Tibial artery (tissue), 4 donors: ENCODE results near the gene MYMK.

Experiments
- DNase-seq, 2 donors: peaks; one replicate each; pipeline ENCODE4 v3.0.0-alpha.2; 2019
- H3K27ac ChIP-seq, 2 donors: fragments of 200-600 bp; sonication (generic) in 1 of 2; 1 replicate in 1 of 2; 2 replicates in 1 of 2; pipeline ENCODE4 v1.5.1; 2018 to 2019; ENCODE audit warnings: mild to moderate bottlenecking in 1 of 2
- H3K27me3 ChIP-seq, 2 donors: fragments of 200-600 bp; sonication (generic) in 1 of 2; one replicate each; pipeline versions ENCODE4 v1.5.1 to v1.6.0; 2016 to 2019
- H3K36me3 ChIP-seq, 3 donors: fragments of 200-600 bp; sonication (generic) in 2 of 3; one replicate each; pipeline ENCODE4 v1.5.1; 2016 to 2019; ENCODE audit warnings: mild to moderate bottlenecking in 2 of 3
- H3K4me1 ChIP-seq, 4 donors: fragments of 200-600 bp; sonication (generic) in 2 of 4; 1 replicate in 3 of 4; 2 replicates in 1 of 4; pipeline ENCODE4 v1.5.1; 2016 to 2019
- H3K4me3 ChIP-seq, 2 donors: fragments of 200-600 bp; sonication (generic) in 1 of 2; 1 replicate in 1 of 2; 2 replicates in 1 of 2; pipeline ENCODE4 v1.5.1; 2018 to 2019; ENCODE audit warnings: mild to moderate bottlenecking in 2 of 2
- H3K9me3 ChIP-seq, 3 donors: fragments of 200-600 bp; sonication (generic) in 1 of 3; one replicate each; pipeline ENCODE4 v1.5.1; 2016 to 2019
- intact Hi-C: fragments of 100-400 bp; cut with DNase I; formaldehyde crosslinking; loops from one replicate; pipeline ENCODE4 v1.15.0; 2023; ENCODE audit warnings: low total_unique reads
- TF ChIP-seq, protein P1 (sequence below), 2 experiments: fragments of 200-600 bp in 1 of 2; fragments of 450-650 bp in 1 of 2; IDR thresholded peaks; one replicate each; pipeline ENCODE4 v1.5.1; 2017 to 2019; ENCODE audit warnings: antibody characterized with exemption in 2 of 2, mild to moderate bottlenecking in 1 of 2, moderate library complexity in 1 of 2

MYMK gene

DNA sequence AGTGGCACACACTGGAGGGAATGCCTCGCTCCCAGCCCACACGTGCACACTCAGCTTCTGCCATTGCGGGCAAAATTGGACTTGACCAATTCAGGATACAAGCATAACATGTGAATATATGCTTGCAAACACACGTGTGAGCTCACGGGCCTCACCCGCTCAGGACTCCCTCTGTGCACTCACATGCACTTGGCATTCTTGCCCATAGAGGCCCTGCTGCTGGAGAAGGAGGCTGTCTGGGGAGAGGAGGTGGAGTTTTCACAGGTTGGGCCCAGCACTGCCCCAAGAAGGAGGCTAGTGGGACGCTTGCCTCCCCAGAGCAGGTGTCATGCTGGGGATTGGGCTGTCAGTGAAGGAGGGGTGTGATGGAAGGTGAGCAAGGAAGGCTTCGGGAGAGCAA lies 1.7 kb downstream of the MYMK start:
- Histone ChIP-seq H3K36me3 (no peaks in the 10 kb centered on the region), H3K4me3 (no peak overlapping the region), H3K4me1 (peaks cover 0 to 16% (median 12%) of the 10 kb centered on the region in 4 donors), H3K27ac (no peak overlapping the region), H3K9me3 (no peaks in the 10 kb centered on the region), H3K27me3 (peaks cover 0 to 46% of the 10 kb centered on the region in 2 donors)
- TF ChIP-seq, protein P1, sequence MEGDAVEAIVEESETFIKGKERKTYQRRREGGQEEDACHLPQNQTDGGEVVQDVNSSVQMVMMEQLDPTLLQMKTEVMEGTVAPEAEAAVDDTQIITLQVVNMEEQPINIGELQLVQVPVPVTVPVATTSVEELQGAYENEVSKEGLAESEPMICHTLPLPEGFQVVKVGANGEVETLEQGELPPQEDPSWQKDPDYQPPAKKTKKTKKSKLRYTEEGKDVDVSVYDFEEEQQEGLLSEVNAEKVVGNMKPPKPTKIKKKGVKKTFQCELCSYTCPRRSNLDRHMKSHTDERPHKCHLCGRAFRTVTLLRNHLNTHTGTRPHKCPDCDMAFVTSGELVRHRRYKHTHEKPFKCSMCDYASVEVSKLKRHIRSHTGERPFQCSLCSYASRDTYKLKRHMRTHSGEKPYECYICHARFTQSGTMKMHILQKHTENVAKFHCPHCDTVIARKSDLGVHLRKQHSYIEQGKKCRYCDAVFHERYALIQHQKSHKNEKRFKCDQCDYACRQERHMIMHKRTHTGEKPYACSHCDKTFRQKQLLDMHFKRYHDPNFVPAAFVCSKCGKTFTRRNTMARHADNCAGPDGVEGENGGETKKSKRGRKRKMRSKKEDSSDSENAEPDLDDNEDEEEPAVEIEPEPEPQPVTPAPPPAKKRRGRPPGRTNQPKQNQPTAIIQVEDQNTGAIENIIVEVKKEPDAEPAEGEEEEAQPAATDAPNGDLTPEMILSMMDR (IDR thresholded peaks at IDR 0.05): no peak
- intact Hi-C loops: no loop called here
- DNase-seq: no peak

DNA sequence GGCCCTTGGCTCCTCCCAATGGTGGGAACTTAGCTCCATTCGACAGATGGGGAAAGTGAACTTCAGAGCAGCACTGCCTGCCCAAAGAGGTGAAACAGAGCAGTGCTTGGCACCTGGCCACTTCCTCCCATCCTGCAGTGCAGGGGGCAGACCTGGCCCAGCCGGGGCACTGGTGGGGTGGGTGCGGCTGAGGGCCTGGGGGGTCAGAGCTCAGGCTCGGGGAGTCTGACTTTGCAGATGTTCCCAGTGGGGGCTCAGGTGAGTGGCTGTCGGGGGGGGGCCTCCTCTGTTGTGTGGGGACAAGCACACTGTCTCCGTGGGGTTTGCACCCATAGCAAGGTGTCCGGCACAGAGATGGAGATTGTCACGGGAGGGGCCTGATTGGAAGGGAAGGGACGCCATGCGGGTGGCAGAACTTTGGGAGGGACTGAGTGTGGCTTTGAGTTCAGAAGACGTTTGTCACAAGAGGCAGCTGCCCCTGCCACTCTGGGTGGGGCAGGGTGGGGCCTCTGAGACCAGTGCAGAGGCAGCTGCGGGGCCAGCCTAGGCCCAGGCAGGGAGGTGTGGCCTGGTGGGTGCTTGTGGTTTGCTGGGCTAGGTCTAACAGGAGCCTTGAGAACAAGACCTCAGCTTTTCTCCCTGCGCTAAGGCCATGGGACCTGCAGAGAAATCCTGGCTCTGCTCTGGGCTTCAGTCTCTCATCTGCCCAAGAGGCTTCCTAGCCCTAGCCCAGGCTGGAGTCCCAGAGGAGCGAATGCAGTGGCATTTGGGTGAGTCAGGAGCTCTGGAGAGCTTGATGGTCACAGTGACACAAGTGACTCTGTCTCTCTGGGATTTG lies 2.5 kb downstream of the MYMK start:
- Histone ChIP-seq H3K9me3 (no peaks in the 10 kb centered on the region), H3K27me3 (peaks cover 0 to 44% of the 10 kb centered on the region in 2 donors), H3K27ac (no peak overlapping the region), H3K4me3 (no peak overlapping the region), H3K36me3 (no peaks in the 10 kb centered on the region), H3K4me1 (peaks cover 0 to 8% (median 4%) of the 10 kb centered on the region in 4 donors)
- TF ChIP-seq, protein P1 (IDR thresholded peaks at IDR 0.05): no peak
- no peak for DNase-seq
- intact Hi-C loops: no loop called here

DNA sequence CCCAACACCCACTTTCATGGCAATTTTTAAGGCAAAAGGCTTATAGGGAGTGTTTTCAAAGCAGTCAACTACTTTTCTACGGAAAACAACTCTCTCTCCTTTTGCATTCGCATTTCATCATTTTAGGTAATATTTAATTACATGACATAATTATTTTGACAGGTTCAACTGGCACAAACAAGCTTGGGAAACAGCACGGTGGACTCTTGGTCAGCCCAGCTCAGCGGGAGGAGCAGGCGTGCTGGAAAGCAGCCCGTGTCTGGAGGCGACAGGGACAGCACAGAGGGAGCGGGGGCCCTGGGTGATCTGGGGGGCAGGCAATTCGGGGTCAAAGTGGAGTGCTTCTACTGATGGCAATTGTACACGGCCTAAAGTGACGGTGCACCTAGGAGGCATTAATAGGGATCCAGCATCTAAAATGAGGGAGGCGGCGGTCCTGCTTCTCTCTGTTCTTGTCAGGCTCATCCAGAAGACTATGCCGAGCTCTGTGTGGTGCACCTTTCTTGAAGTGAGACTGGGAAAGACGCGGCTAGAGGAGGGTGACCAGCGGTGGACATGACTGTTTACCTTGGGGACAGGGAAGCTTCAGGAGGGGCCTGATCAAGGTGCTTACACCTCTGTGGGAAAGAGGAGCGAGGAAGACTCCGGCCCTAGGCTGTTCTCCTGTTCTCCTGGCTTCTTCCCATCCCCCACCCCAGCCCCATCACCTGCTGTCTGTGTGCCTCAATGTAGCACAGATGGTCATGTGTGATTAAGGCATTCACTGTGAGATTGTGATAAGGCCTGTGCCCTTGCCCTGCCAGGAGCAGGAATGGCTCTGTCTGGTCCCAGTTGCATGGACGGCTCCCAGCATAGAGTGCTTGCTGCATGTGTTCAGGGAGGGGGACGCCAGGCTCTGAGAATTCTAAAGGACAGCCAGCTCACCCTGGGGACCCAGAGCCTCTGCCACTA lies 3.4 kb downstream of the MYMK start:
- DNase-seq: no peak
- intact Hi-C loops: no loop called here
- TF ChIP-seq, protein P1 (IDR thresholded peaks at IDR 0.05): no peak
- Histone ChIP-seq H3K27ac (no peak overlapping the region), H3K36me3 (no peaks in the 10 kb centered on the region), H3K4me3 (no peak overlapping the region), H3K4me1 (no peaks in the 10 kb centered on the region), H3K9me3 (no peaks in the 10 kb centered on the region), H3K27me3 (peaks cover 0 to 44% of the 10 kb centered on the region in 2 donors)

DNA sequence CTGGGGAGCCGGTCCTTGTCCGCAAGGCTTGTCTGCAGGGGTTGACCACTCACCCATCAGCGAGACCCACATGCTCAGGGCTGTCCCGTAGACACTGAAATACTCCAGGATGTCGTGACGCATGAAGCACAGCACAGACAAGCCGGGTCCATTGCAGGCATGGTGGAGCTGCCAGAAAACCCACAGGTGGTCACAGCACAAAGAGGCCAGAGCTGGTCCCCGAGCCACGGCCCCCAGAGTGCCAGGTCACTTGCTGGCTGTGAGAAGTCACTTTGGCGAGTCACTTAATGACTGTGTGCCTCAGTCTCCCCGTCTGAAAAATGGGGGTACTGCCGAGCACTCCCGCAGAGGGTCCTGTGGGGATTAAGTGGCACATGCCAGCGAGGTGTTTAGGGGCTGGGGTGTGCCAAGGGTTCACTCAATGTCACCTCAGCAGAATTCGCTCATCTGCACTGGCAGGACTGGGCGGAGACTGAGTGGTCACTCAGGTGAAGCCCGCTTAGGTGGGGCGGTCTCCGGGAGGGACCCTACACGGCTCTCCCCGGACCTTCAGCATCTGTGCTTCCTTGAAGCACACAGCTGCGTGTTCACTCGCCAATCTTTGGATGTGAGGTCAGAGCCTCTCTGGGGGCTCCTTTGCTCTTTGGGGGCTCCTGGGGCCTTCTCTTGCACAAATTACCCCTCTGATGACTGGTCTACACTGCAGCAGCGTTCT lies 4.5 kb downstream of the MYMK start:
- no peak for DNase-seq
- H3K36me3 ChIP-seq: no peaks in the 10 kb centered on the region
- no peaks in the 10 kb centered on the region for H3K4me1 ChIP-seq
- H3K9me3 ChIP-seq: no peaks in the 10 kb centered on the region
- intact Hi-C loops: no loop called here
- peaks cover 0 to 46% of the 10 kb centered on the region in 2 donors for H3K27me3 ChIP-seq
- H3K27ac ChIP-seq: no peak overlapping the region
- no peak overlapping the region for H3K4me3 ChIP-seq
- TF ChIP-seq, protein P1 (IDR thresholded peaks at IDR 0.05): no peak

DNA sequence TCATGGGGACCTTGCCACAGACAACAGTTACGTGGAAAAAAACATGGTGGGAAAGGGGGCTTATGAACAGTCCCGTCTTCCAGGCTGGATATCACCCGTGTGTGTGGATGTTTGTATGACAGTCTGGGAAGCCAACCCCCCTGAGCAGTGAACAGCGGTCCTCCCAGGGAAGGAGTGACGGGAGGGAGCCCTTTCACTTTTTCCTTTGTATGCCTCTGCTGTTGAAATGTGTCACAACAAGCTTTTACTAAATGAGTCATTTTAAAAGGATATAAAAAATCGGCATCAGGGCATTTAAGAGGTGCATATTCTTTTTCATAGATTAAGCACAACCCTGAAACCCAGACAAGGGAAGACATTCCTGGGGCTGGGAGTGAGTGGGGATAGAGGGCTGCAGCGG lies 5.1 kb downstream of the MYMK start:
- no peaks in the 10 kb centered on the region for H3K36me3 ChIP-seq
- TF ChIP-seq, protein P1 (IDR thresholded peaks at IDR 0.05): no peak
- H3K4me1 ChIP-seq: peaks cover 0 to 3% (median 2%) of the 10 kb centered on the region in 4 donors
- H3K4me3 ChIP-seq: no peak overlapping the region
- H3K27me3 ChIP-seq: peaks cover 0 to 52% of the 10 kb centered on the region in 2 donors
- intact Hi-C loops: no loop called here
- no peak overlapping the region for H3K27ac ChIP-seq
- DNase-seq: no peak
- no peaks in the 10 kb centered on the region for H3K9me3 ChIP-seq
